ENCODE results near the gene MYO18B.

DNA sequence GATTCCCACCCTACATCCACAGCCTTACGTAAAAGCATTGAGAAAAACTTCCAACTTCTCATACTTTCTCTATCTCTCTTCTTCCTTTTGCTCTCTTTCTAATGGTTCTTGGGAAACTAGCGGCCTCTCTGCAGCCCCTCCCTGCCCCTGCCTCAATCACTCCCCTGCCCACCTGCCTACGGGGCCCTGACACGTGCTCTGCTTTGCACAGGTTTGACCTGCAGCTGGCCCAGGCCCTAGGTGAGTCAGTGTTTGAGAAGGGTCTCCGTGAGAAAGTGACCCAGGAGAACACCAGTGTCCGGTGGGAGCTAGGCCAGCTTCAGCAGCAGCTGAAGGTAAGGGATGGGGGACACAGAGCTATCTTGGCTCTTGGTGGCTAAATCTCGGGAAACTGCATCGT lies 160.4 kb downstream of the MYO18B start:
- TF ChIP-seq, protein P1, sequence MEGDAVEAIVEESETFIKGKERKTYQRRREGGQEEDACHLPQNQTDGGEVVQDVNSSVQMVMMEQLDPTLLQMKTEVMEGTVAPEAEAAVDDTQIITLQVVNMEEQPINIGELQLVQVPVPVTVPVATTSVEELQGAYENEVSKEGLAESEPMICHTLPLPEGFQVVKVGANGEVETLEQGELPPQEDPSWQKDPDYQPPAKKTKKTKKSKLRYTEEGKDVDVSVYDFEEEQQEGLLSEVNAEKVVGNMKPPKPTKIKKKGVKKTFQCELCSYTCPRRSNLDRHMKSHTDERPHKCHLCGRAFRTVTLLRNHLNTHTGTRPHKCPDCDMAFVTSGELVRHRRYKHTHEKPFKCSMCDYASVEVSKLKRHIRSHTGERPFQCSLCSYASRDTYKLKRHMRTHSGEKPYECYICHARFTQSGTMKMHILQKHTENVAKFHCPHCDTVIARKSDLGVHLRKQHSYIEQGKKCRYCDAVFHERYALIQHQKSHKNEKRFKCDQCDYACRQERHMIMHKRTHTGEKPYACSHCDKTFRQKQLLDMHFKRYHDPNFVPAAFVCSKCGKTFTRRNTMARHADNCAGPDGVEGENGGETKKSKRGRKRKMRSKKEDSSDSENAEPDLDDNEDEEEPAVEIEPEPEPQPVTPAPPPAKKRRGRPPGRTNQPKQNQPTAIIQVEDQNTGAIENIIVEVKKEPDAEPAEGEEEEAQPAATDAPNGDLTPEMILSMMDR (conservative IDR thresholded peaks at IDR 0.05; ENCODE audit: low read depth, low read length): no peak
- no peak for TF ChIP-seq EZH2phosphoT487 (IDR thresholded peaks at IDR 0.05; ENCODE audit: borderline replicate concordance, low read length)

Measured in PC-3 (cell line).